Fibroblast of upper back skin (primary cell): Measurements from ENCODE around the gene RHOBTB1.
"Not testable (repeated sequence)": the region's sequence is repeated elsewhere in the genome, so short reads cannot be mapped to it uniquely, and the experiment has no call there.

Source experiments
- DNase-seq: peaks from one replicate; pipeline ENCODE4 v3.0.0-alpha.2; 2013

Gene RHOBTB1

GRCh38 chr10:60856405-60856804 is 87.6 kb downstream of the RHOBTB1 start:
- DNase-seq, result no peak

GRCh38 chr10:60853637-60854036 is 90.3 kb downstream of the RHOBTB1 start:
- no peak for DNase-seq

GRCh38 chr10:60853107-60853506 is 90.9 kb downstream of the RHOBTB1 start:
- DNase-seq, result no peak

- DNase-seq, result no peak
Measured at GRCh38 chr10:60849740-60850139, 94.2 kb downstream of the RHOBTB1 start.

- DNase-seq, result no peak
Measured at GRCh38 chr10:60849217-60849616, 94.8 kb downstream of the RHOBTB1 start.

- DNase-seq, result no peak
Measured at GRCh38 chr10:60848680-60849079, 95.3 kb downstream of the RHOBTB1 start.

GRCh38 chr10:60848126-60848525 is 95.9 kb downstream of the RHOBTB1 start:
- DNase-seq, result peak; percentile 71

GRCh38 chr10:60846173-60846572 is 97.8 kb downstream of the RHOBTB1 start:
- DNase-seq, result peak; percentile 58

GRCh38 chr10:60845038-60845437 is 98.9 kb downstream of the RHOBTB1 start:
- DNase-seq, result no peak

GRCh38 chr10:60842694-60843093 is 101.3 kb downstream of the RHOBTB1 start:
- DNase-seq, result no peak

GRCh38 chr10:60841227-60841626 is 102.8 kb downstream of the RHOBTB1 start:
- not testable (repeated sequence) for DNase-seq

GRCh38 chr10:60835049-60835448 is 108.9 kb downstream of the RHOBTB1 start:
- no peak for DNase-seq

GRCh38 chr10:60834401-60834800 is 109.6 kb downstream of the RHOBTB1 start:
- no peak for DNase-seq

GRCh38 chr10:60832136-60832535 is 111.8 kb downstream of the RHOBTB1 start:
- DNase-seq, result not testable (repeated sequence)

GRCh38 chr10:60828489-60828852 is 115.5 kb downstream of the RHOBTB1 start:
- DNase-seq, result peak; percentile 73

GRCh38 chr10:60827791-60828488 is 116.0 kb downstream of the RHOBTB1 start:
- peak; percentile 94 for DNase-seq

GRCh38 chr10:60825520-60825919 is 118.5 kb downstream of the RHOBTB1 start:
- DNase-seq, result no peak

GRCh38 chr10:60823324-60823723 is 120.7 kb downstream of the RHOBTB1 start:
- DNase-seq, result no peak

- no peak for DNase-seq
Measured at GRCh38 chr10:60822809-60823208, 121.2 kb downstream of the RHOBTB1 start.

GRCh38 chr10:60821656-60822055 is 122.3 kb downstream of the RHOBTB1 start:
- peak; percentile 53 for DNase-seq

- peak; percentile 97 for DNase-seq
Measured at GRCh38 chr10:60820093-60820754, 123.8 kb downstream of the RHOBTB1 start.
